HG03060 (cell line): ENCODE measurements around the gene METAP1D.

Experiments used
- ATAC-seq: cut with Tn5 transposase; IDR thresholded peaks from one replicate; pipeline ENCODE4 v1.9.1; 2021; ENCODE audit warnings: low read depth, moderate number of reproducible peaks; ENCODE audit not compliant: unreplicated experiment

METAP1D gene

DNA sequence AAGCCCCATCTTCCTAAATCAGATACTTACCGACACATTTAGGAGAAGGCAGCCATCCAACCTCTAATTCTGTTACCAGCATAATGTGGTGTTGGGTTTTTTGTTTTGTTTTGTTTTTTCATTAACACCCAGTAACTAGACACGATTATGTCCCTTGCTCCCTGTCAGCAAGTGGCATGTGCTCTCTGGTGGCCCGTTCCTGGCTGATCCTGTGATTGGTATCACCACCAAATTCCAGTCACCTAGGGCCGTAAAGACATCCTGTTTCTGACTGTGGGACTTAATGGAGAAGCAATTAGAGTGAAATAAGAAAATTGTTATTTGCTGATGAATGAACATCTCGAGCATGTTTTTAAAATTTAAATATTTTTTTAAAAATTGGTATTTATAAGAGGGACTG, 79.7 kb downstream of the METAP1D start:
- ATAC-seq: no peak

GRCh38 chr2:172079838-172080640, 80.3 kb downstream of the METAP1D start:
- ATAC-seq: no peak

DNA sequence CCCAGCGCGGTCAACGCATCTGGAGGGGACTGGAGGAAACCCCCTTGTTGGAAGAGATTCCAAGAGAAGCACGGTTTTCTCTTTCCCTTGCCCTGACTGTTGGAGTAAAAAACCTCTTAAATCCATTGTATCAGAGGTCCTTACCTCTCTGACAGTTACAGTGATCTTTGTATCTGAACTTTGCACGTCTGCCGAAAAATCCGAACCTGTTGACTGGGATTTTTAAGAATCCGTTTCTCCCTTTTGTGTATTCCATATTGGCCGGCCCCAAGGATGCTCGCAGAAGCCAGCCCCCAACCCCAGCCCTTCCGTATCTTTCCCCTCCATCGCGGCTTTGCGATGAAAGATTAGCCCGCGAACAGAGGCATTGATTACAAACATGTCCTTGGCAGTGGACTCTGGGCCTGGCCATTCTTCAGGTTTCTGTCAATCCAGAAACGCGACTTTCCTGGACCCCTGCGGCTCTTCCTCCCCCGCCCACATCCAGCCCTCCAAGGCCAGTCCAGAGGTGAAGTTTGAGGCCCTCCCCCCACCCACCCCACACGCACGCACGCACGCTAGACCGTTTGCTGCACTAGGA, 81.0 kb downstream of the METAP1D start:
- ATAC-seq: no peak

DNA sequence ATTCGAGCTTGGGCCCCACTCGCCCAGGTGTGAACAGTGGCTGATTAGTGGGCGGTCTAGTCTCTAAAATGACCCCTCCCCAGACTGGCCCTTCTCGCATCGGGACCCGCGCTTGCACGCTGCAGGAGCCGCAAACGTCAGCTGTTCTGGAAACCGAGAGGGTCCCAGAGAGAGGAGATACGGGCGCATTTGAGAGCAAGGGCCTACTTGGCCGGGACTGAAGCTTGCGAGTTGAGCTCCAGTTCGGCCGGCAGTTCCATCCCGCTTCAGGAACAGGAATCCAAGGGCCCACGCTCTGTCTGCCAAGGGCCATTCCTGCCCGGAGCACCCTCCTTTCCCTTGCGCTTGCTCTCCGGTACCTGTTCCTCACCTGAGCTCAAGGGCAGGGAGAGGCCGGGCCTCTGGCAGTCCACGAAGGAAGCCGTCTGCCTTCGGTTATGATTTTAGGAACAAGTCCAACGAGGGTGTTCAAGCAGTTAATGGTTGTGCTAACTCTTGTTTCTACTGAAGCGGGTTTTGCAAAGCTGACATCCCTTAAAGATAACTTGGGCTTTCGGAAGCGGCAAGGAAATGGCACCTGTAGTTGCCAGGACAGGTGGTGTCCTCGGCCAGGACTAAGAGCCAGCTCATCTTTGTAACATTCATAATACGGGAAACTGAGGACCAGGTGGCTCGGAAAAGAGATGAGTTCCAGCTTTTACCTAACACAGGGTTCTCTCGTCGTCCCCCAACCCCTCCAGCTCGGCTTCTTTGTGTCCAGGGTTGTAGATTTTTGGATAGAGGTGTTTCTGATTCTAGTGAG, 81.7 kb downstream of the METAP1D start:
- ATAC-seq: no peak

DNA sequence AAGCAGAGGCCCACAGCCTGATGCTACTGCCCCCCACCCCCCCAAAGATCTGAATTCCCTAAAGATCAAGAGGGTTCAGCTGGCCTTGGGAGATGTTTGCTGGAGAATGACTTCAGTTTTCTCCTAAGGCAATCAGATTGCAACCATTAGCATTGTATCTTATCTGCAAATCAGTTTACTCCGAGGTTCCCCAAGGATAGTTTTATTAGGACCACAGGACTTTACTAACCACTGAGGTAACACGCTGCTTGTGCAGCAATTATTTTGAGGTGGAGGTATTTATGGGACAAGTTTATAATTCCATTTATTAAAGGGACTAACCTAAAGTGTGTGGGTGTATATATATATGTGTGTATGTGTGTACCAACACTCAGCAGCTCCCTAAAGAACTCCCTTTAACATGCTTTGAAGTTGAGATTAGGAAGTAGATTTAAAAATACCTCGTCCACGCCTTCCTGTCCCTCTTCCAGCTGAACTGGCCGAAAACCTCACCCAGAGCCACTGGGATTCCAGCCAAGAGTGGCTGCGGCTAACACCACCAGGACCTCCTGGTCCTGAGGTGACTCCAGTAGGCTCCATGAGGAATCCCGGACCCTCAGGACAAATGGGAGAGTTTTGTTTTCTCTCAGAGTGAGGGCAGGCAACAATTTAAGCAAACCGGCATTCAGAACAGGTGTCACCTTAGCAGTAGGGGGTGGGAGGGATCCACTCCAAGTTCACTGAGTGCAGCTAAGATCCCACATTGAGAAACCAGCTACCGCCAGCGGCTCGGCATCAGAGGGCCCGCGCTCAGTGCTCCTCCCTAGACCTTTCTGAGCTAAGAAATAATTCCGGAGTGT, 82.6 kb downstream of the METAP1D start:
- no peak for ATAC-seq

DNA sequence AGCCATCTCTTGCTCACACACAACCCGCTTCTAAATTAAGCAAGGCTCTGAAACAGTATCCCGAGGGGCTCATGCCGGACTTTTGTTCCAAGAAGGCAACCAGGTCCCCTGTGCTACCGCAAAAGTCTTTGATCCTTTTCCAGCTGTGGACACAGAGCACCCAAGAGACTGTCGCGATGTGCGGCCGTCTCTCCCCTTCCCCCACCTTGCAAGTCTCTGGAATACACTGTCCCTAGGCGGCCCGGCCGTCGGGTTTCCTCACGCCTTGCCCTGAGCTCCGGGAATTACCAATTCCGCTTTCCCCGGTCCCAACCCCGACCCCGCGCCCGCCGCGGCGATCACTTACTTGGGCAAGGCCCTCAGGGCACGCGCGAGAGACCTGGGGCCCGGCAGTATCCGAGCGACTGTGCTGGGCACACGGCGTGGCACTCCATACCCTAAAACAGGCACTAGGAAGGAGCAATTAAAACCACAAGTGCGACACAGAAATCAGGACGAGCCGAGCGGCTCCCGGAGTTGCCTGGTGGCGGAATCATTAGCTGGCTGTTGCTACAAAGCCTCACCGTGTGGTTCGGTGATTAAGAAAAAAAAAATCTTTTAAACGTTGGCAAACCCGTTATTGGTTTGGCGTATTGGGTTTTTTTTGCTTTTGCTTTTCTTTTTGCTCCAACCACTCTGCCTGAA, 83.3 kb downstream of the METAP1D start:
- no peak for ATAC-seq

GRCh38 chr2:172083628-172084394, 84.1 kb downstream of the METAP1D start:
- ATAC-seq: no peak

- ATAC-seq: no peak
Measured at GRCh38 chr2:172084395-172084644, 84.6 kb downstream of the METAP1D start.

GRCh38 chr2:172084645-172085459, 85.1 kb downstream of the METAP1D start:
- no peak for ATAC-seq

DNA sequence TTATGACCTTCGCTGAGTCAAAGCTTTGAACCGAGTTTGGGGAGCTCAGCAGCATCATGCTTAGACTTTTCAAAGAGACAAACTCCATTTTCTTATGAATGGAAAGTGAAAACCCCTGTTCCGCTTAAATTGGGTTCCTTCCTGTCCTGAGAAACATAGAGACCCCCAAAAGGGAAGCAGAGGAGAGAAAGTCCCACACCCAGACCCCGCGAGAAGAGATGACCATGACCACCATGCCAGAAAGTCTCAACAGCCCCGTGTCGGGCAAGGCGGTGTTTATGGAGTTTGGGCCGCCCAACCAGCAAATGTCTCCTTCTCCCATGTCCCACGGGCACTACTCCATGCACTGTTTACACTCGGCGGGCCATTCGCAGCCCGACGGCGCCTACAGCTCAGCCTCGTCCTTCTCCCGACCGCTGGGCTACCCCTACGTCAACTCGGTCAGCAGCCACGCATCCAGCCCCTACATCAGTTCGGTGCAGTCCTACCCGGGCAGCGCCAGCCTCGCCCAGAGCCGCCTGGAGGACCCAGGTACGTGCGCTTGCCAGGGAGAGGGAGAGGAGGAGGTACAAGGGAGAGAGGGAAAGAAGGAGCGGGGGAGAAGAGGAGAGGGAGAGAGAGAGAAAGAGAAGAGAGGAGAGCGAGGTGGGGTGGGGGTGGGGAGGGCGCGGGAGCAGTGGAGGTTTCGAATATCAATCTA, 85.9 kb downstream of the METAP1D start, which contains the start of gene DLX1:
Gene DLX1, plus strand, starts transcription at position 48 of the 700 bp plus-strand sequence. Its CDS starts 171 bp downstream, at position 219.
- ATAC-seq: no peak

DNA sequence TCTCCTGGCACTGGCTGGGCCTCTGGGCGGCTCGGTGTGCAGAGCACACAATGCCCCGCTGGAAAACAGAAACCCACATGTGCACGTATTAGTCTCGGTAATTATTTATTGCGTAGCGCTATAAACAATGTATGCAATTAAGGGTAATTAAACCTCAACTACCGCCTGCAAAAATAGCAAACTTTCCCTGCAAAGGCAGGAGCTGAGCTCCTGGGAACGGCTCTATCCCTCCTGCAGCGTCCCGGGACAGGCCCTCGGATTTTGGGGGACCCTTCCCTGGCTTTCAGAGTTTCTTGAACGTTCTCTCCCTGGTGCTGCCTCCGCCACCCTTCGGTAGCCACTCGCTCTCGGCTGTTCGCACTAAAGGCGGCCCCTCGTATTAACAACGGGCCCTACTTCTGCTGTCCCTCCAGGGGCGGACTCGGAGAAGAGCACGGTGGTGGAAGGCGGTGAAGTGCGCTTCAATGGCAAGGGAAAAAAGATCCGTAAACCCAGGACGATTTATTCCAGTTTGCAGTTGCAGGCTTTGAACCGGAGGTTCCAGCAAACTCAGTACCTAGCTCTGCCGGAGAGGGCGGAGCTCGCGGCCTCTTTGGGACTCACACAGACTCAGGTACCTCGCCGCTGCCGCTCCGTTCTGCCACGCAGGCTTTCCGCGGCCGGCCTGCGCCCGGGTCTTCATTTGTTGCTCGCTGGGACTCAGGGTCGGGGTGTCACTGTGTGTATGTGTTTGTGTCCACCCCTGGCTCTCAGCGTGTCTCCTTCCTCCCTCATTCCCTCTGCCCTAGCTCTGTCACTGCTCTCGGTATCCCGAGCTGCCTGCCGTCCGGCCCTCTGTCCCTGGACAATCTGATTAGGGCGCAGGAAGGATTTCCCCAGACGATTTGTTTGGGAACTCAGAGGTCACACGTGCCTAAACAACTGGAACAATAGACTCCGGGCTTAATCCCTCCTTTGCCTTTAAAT, 86.8 kb downstream of the METAP1D start:
- no peak for ATAC-seq

- no peak for ATAC-seq
Measured at GRCh38 chr2:172087207-172087779, 87.5 kb downstream of the METAP1D start.

DNA sequence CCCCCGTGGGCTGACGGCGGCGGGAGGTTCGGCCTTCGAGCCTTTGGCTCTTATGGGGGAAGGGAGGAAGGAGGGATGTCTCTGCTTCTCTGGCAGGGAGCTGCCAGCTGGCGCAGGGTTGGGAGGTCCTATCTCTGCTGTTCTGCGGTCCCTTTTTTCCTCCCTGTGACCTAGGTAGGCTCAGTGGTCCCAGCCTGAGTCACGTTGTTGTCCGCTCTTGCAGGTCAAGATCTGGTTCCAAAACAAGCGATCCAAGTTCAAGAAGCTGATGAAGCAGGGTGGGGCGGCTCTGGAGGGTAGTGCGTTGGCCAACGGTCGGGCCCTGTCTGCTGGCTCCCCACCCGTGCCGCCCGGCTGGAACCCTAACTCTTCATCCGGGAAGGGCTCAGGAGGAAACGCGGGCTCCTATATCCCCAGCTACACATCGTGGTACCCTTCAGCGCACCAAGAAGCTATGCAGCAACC, 88.1 kb downstream of the METAP1D start:
- no peak for ATAC-seq

GRCh38 chr2:172088245-172089004, 88.7 kb downstream of the METAP1D start:
- no peak for ATAC-seq

GRCh38 chr2:172089005-172089504, 89.3 kb downstream of the METAP1D start:
- no peak for ATAC-seq
